AG04449 (cell line): Measurements from ENCODE around the gene PDE12.
"Not testable (repeated sequence)": the region's sequence is repeated elsewhere in the genome, so short reads cannot be mapped to it uniquely, and the experiment has no call there.

ENCODE experiments used
- CTCF ChIA-PET: fragments of 350-600 bp; formaldehyde crosslinking; extraction: SDS; loops from one replicate; lab custom pipeline; 2021; ENCODE audit warnings: antibody characterized with exemption; lab: Yijun Ruan, JAX
- POLR2A ChIA-PET: fragments of 400-600, 350-600 bp; formaldehyde crosslinking; extraction: SDS; loops from one replicate; lab custom pipeline; 2020; ENCODE audit warnings: antibody characterized with exemption, inconsistent platforms; lab: Yijun Ruan, JAX
- DNase-seq: peaks from one replicate; pipeline ENCODE4 v3.0.0-alpha.2; 2010; ENCODE audit warnings: low read depth, low spot score
- H3K4me3 ChIP-seq: 2 replicates; pipeline ENCODE4 v1.5.1; 2011; ENCODE audit warnings: low read depth, mild to moderate bottlenecking, control low read depth, low read length
- TF ChIP-seq, protein P1 (sequence below): IDR thresholded peaks from one replicate; pipeline ENCODE4 v1.5.1; 2011; ENCODE audit warnings: mild to moderate bottlenecking, moderate library complexity, low read length, control low read depth, inconsistent platforms; ENCODE audit not compliant: insufficient read depth; ENCODE audit errors: missing control alignments

PDE12 gene

GRCh38 chr3:57600195-57600594, 44.1 kb downstream of the PDE12 start:
- H3K4me3 ChIP-seq, result no peak overlapping the region
- ChIA-PET POLR2A (no interaction called here), CTCF (no interaction called here)
- TF ChIP-seq, protein P1, sequence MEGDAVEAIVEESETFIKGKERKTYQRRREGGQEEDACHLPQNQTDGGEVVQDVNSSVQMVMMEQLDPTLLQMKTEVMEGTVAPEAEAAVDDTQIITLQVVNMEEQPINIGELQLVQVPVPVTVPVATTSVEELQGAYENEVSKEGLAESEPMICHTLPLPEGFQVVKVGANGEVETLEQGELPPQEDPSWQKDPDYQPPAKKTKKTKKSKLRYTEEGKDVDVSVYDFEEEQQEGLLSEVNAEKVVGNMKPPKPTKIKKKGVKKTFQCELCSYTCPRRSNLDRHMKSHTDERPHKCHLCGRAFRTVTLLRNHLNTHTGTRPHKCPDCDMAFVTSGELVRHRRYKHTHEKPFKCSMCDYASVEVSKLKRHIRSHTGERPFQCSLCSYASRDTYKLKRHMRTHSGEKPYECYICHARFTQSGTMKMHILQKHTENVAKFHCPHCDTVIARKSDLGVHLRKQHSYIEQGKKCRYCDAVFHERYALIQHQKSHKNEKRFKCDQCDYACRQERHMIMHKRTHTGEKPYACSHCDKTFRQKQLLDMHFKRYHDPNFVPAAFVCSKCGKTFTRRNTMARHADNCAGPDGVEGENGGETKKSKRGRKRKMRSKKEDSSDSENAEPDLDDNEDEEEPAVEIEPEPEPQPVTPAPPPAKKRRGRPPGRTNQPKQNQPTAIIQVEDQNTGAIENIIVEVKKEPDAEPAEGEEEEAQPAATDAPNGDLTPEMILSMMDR, result no peak
- DNase-seq, result no peak

- DNase-seq, result no peak
- TF ChIP-seq, protein P1, result no peak
- POLR2A ChIA-PET, result no interaction called here
- CTCF ChIA-PET, result no interaction called here
- no peak overlapping the region for H3K4me3 ChIP-seq
Observed at GRCh38 chr3:57604971-57605370, 48.9 kb downstream of the PDE12 start.

GRCh38 chr3:57605683-57606082, 49.6 kb downstream of the PDE12 start:
- CTCF ChIA-PET, result no interaction called here
- POLR2A ChIA-PET, result no interaction called here
- no peak for DNase-seq
- TF ChIP-seq, protein P1, result no peak
- no peak overlapping the region for H3K4me3 ChIP-seq

DNA sequence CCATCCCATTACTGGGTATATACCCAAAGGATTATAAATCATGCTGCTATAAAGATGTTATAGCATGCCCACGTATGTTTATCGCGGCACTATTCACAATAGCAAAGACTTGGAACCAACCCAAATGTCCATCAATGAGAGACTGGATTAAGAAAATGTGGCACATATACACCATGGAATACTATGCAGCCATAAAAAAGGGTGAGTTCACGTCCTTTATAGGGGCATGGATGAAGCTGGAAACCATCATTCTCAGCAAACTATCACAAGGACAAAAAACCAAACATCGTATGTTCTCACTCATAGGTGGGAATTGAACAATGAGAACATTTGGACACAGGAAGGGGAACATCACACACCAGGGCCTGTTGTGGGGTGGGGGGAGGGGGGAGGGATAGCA, 55.8 kb downstream of the PDE12 start:
- DNase-seq, CTCF ChIA-PET, H3K4me3 ChIP-seq, POLR2A ChIA-PET: not testable (repeated sequence)

- H3K4me3 ChIP-seq, result no peak overlapping the region
- DNase-seq, result no peak
- ChIA-PET CTCF (no interaction called here), POLR2A (no interaction called here)
- TF ChIP-seq, protein P1, result no peak
Observed at GRCh38 chr3:57616233-57616632, 60.2 kb downstream of the PDE12 start.
